ENCODE data around the gene HCN2.

HCN2 gene

GRCh38 chr19:589693-590395, at the start of gene HCN2:
TSS of gene HCN2 (plus strand) at chr19:589881. CDS start at chr19:589946, 65 bp downstream.
- FAIRE-seq (no peak), DNase-seq (ENCODE audit: insufficient read length, low spot score) (no peak)

GRCh38 chr19:540867-541637, 48.6 kb upstream of the HCN2 start:
- DNase-seq (ENCODE audit: insufficient read length, low spot score): no peak
- no peak for FAIRE-seq

GRCh38 chr19:541699-542098, 48.0 kb upstream of the HCN2 start:
- no peak for DNase-seq (ENCODE audit: insufficient read length, low spot score)
- FAIRE-seq: no peak

- DNase-seq (ENCODE audit: insufficient read length, low spot score) (no peak), FAIRE-seq (no peak)
Measured at GRCh38 chr19:542173-542866, 47.4 kb upstream of the HCN2 start.

GRCh38 chr19:543910-544608, 45.6 kb upstream of the HCN2 start, which contains the start of gene GZMM:
TSS of gene GZMM (plus strand) at chr19:544053. CDS start at chr19:544072, 19 bp downstream.
- FAIRE-seq (no peak), DNase-seq (ENCODE audit: insufficient read length, low spot score) (no peak)

GRCh38 chr19:547117-547516, 42.6 kb upstream of the HCN2 start:
- no peak for DNase-seq (ENCODE audit: insufficient read length, low spot score)
- no peak for FAIRE-seq

GRCh38 chr19:547836-548720, 41.6 kb upstream of the HCN2 start:
- no peak for DNase-seq (ENCODE audit: insufficient read length, low spot score)
- no peak for FAIRE-seq

- FAIRE-seq (no peak), DNase-seq (ENCODE audit: insufficient read length, low spot score) (no peak)
Measured at GRCh38 chr19:548886-549830, 40.5 kb upstream of the HCN2 start.

- DNase-seq (ENCODE audit: insufficient read length, low spot score) (no peak), FAIRE-seq (no peak)
Measured at GRCh38 chr19:554817-555216, 34.9 kb upstream of the HCN2 start.

- DNase-seq (ENCODE audit: insufficient read length, low spot score): no peak
- no peak for FAIRE-seq
Measured at GRCh38 chr19:555474-555808, 34.2 kb upstream of the HCN2 start.

GRCh38 chr19:556611-557382, 32.9 kb upstream of the HCN2 start:
- no peak for FAIRE-seq

GRCh38 chr19:558770-559439, 30.8 kb upstream of the HCN2 start:
- DNase-seq (ENCODE audit: insufficient read length, low spot score): no peak
- no peak for FAIRE-seq

More at GRCh38 chr19:556611-557382, 32.9 kb upstream of the HCN2 start:
- DNase-seq (ENCODE audit: insufficient read length, low spot score): no peak

- DNase-seq (ENCODE audit: insufficient read length, low spot score) (no peak), FAIRE-seq (no peak)
Measured at GRCh38 chr19:560121-560520, 29.6 kb upstream of the HCN2 start.

- DNase-seq (ENCODE audit: insufficient read length, low spot score) (no peak), FAIRE-seq (no peak)
Measured at GRCh38 chr19:566403-566802, 23.3 kb upstream of the HCN2 start.

GRCh38 chr19:566844-567243, 22.8 kb upstream of the HCN2 start:
- DNase-seq (ENCODE audit: insufficient read length, low spot score) (no peak), FAIRE-seq (no peak)

- DNase-seq (ENCODE audit: insufficient read length, low spot score) (no peak), FAIRE-seq (no peak)
Measured at GRCh38 chr19:567296-567900, 22.3 kb upstream of the HCN2 start.

GRCh38 chr19:570251-570686, 19.4 kb upstream of the HCN2 start:
- FAIRE-seq (no peak), DNase-seq (ENCODE audit: insufficient read length, low spot score) (no peak)

Measured in GM19239 (cell line).